Hepatocyte (in vitro differentiated cells): Measurements from ENCODE around the gene STRIP1. TPM values are rescaled to one million over a fixed set of nuclear protein-coding genes. Genes with fewer than 3 reads are reported as not detected.
A peak's percentile ranks its signal among the peaks of the same experiment; 100 is the strongest.

ENCODE experiments used
- DNase-seq: peaks from one replicate; pipeline ENCODE4 v3.0.0-alpha.2; 2016; ENCODE audit warnings: low spot score
- H2AFZ ChIP-seq: fragments of 200-600 bp; sonication (generic); 2 replicates; pipeline ENCODE4 v1.6.0; 2016; ENCODE audit warnings: antibody characterized with exemption, mild to moderate bottlenecking
- H3K27ac ChIP-seq: fragments of 200-600 bp; sonication (generic); 2 replicates; pipeline ENCODE4 v1.5.1; 2016; ENCODE audit warnings: mild to moderate bottlenecking
- H3K27me3 ChIP-seq: fragments of 200-600 bp; sonication (generic); 2 replicates; pipeline ENCODE4 v1.6.1; 2016
- H3K36me3 ChIP-seq: fragments of 200-600 bp; sonication (generic); replicated peaks from 2 replicates; pipeline ENCODE4 v1.5.1; 2016; ENCODE audit warnings: low read depth; ENCODE audit not compliant: insufficient read depth
- H3K4me1 ChIP-seq: fragments of 200-600 bp; sonication (generic); 2 replicates; pipeline ENCODE4 v1.5.1; 2016; ENCODE audit warnings: mild to moderate bottlenecking, moderate library complexity; ENCODE audit not compliant: insufficient read depth
- H3K4me2 ChIP-seq: fragments of 200-600 bp; sonication (generic); 2 replicates; pipeline ENCODE4 v1.6.0; 2016
- H3K4me3 ChIP-seq: fragments of 200-600 bp; sonication (generic); 2 replicates; pipeline ENCODE4 v1.5.1; 2016; ENCODE audit warnings: mild to moderate bottlenecking
- H3K79me2 ChIP-seq: fragments of 200-600 bp; sonication (generic); 2 replicates; pipeline ENCODE4 v1.6.0; 2017; ENCODE audit warnings: mild to moderate bottlenecking
- H3K9me2 ChIP-seq: fragments of 200-600 bp; sonication (generic); replicated peaks from 2 replicates; pipeline ENCODE4 v1.6.0; 2017; ENCODE audit warnings: mild to moderate bottlenecking; ENCODE audit not compliant: insufficient read depth
- H3K9me3 ChIP-seq: fragments of 200-600 bp; sonication (generic); 2 replicates; pipeline ENCODE4 v1.5.1; 2016; ENCODE audit warnings: low read depth, mild to moderate bottlenecking
- H4K20me1 ChIP-seq: fragments of 200-600 bp; sonication (generic); 2 replicates; pipeline ENCODE4 v1.6.0; 2016; ENCODE audit warnings: mild to moderate bottlenecking; ENCODE audit not compliant: insufficient read depth, poor library complexity, severe bottlenecking
- EZH2 ChIP-seq: fragments of 200-600 bp; sonication (generic); IDR thresholded peaks from 2 replicates; pipeline ENCODE4 v1.6.1; 2016; ENCODE audit warnings: antibody characterized with exemption, mild to moderate bottlenecking, borderline replicate concordance
- EZH2phosphoT487 ChIP-seq: fragments of 200-600 bp; sonication (generic); IDR thresholded peaks from one replicate; pipeline ENCODE4 v1.6.1; 2018; ENCODE audit warnings: antibody characterized with exemption, mild to moderate bottlenecking, low read depth, moderate library complexity; ENCODE audit not compliant: unreplicated experiment, severe bottlenecking
- WGBS: methylation state at CpG from one replicate; pipeline ENCODE4 v1.1.6; 2016; ENCODE audit warnings: low lambda C conversion rate; ENCODE audit errors: missing lambda C conversion rate; 5-methylcytosine and 5-hydroxymethylcytosine counted together
- polyA plus RNA-seq: library from polyadenylated mRNA; unstranded; fragments of >200 nt; fragmentation: Nextera tagmentation; extraction: Ambion mirVana; gene quantifications from 2 replicates; pipeline ENCODE4 v1.2.1, GENCODE V29; 2016
- total RNA-seq: library from RNA; depleted of rRNA; stranded (reverse); fragments of >200 nt; gene quantifications from 2 replicates; pipeline ENCODE4 v1.2.3, GENCODE V29; 2014
- TF ChIP-seq, protein P1 (sequence below): fragments of 200-600 bp; sonication (generic); IDR thresholded peaks from 2 replicates; pipeline ENCODE4 v1.5.1; 2016; ENCODE audit warnings: antibody characterized with exemption, mild to moderate bottlenecking; ENCODE audit not compliant: poor library complexity

STRIP1 gene
- total and polyA plus RNA-seq, 2 experiments from 2014 or later, result 29.1 to 44.6 TPM

GRCh38 chr1:110064576-110065337 is 30.3 kb downstream of the STRIP1 start:
- 91% methylated on average over 18 of the region's 18 CpGs for WGBS
- Histone ChIP-seq H4K20me1 (no peaks in the 10 kb centered on the region), H3K36me3 (no peaks in the 10 kb centered on the region), H2AFZ (no peak overlapping the region), H3K79me2 (no peaks in the 10 kb centered on the region), H3K9me2 (no peaks in the 10 kb centered on the region), H3K4me2 (no peak overlapping the region), H3K27me3 (peaks cover 44% of the 10 kb centered on the region), H3K4me3 (no peak overlapping the region), H3K4me1 (peaks cover 9% of the 10 kb centered on the region), H3K9me3 (no peaks in the 10 kb centered on the region), H3K27ac (no peak overlapping the region)
- TF ChIP-seq, protein P1, sequence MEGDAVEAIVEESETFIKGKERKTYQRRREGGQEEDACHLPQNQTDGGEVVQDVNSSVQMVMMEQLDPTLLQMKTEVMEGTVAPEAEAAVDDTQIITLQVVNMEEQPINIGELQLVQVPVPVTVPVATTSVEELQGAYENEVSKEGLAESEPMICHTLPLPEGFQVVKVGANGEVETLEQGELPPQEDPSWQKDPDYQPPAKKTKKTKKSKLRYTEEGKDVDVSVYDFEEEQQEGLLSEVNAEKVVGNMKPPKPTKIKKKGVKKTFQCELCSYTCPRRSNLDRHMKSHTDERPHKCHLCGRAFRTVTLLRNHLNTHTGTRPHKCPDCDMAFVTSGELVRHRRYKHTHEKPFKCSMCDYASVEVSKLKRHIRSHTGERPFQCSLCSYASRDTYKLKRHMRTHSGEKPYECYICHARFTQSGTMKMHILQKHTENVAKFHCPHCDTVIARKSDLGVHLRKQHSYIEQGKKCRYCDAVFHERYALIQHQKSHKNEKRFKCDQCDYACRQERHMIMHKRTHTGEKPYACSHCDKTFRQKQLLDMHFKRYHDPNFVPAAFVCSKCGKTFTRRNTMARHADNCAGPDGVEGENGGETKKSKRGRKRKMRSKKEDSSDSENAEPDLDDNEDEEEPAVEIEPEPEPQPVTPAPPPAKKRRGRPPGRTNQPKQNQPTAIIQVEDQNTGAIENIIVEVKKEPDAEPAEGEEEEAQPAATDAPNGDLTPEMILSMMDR, result no peak
- TF ChIP-seq EZH2phosphoT487, result no peak
- no peak for TF ChIP-seq EZH2
- no peak for DNase-seq

- H3K4me1 ChIP-seq, result peaks cover 14% of the 10 kb centered on the region
- no peak overlapping the region for H2AFZ ChIP-seq
- peaks cover 53% of the 10 kb centered on the region for H3K27me3 ChIP-seq
- no peaks in the 10 kb centered on the region for H3K79me2 ChIP-seq
- DNase-seq, result no peak
- H3K27ac ChIP-seq, result no peak overlapping the region
- H3K4me3 ChIP-seq, result no peak overlapping the region
- no peaks in the 10 kb centered on the region for H4K20me1 ChIP-seq
- no peaks in the 10 kb centered on the region for H3K9me2 ChIP-seq
- WGBS, result 91% methylated on average over 5 of the region's 5 CpGs
- no peaks in the 10 kb centered on the region for H3K9me3 ChIP-seq
- TF ChIP-seq EZH2phosphoT487, result no peak
- no peaks in the 10 kb centered on the region for H3K36me3 ChIP-seq
- H3K4me2 ChIP-seq, result no peak overlapping the region
These were observed 31.4 kb downstream of the STRIP1 start for GRCh38 chr1:110065841-110066240.

- no peaks in the 10 kb centered on the region for H3K9me3 ChIP-seq
- H3K4me1 ChIP-seq, result peaks cover 14% of the 10 kb centered on the region
- H3K9me2 ChIP-seq, result no peaks in the 10 kb centered on the region
- no peak for DNase-seq
- no peaks in the 10 kb centered on the region for H4K20me1 ChIP-seq
- H3K27me3 ChIP-seq, result peaks cover 69% of the 10 kb centered on the region
- H3K79me2 ChIP-seq, result no peaks in the 10 kb centered on the region
- no peaks in the 10 kb centered on the region for H3K36me3 ChIP-seq
- WGBS, result 32% methylated on average over 20 of the region's 23 CpGs
- H3K4me2 ChIP-seq, result peak overlapping the region; percentile 71
- H2AFZ ChIP-seq, result no peak overlapping the region
- H3K27ac ChIP-seq, result no peak overlapping the region
- H3K4me3 ChIP-seq, result no peak overlapping the region
- TF ChIP-seq EZH2phosphoT487 (no peak), EZH2 (no peak)
- TF ChIP-seq, protein P1, result no peak
These were observed 33.1 kb downstream of the STRIP1 start for GRCh38 chr1:110067479-110067892.

GRCh38 chr1:110067893-110068645 is 33.6 kb downstream of the STRIP1 start:
- peaks cover 74% of the 10 kb centered on the region for H3K27me3 ChIP-seq
- no peaks in the 10 kb centered on the region for H3K9me3 ChIP-seq
- TF ChIP-seq, protein P1, result no peak
- TF ChIP-seq EZH2, result peak; percentile 54
- peak; percentile 37 for TF ChIP-seq EZH2phosphoT487
- H3K4me1 ChIP-seq, result peaks cover 14% of the 10 kb centered on the region
- 8% methylated on average over 61 of the region's 68 CpGs for WGBS
- no peak overlapping the region for H3K27ac ChIP-seq
- H3K79me2 ChIP-seq, result no peaks in the 10 kb centered on the region
- H2AFZ ChIP-seq, result no peak overlapping the region
- H3K9me2 ChIP-seq, result no peaks in the 10 kb centered on the region
- peak overlapping the region; percentile 71 for H3K4me2 ChIP-seq
- no peak for DNase-seq
- H4K20me1 ChIP-seq, result no peaks in the 10 kb centered on the region
- no peaks in the 10 kb centered on the region for H3K36me3 ChIP-seq
- no peak overlapping the region for H3K4me3 ChIP-seq
